M059J (cell line): ENCODE results near the gene ETNPPL. TPM values are rescaled to one million over a fixed set of nuclear protein-coding genes. Genes with fewer than 3 reads are reported as not detected.

Experiments
- DNase-seq: peaks from one replicate; pipeline ENCODE4 v3.0.0-alpha.2; 2012; ENCODE audit warnings: low read depth
- total RNA-seq: library from RNA; depleted of rRNA; stranded (reverse); fragments of >200 nt; shearing (Covaris generic); gene quantifications from 2 replicates; pipeline ENCODE4 v1.2.3, GENCODE V29; 2014; rRNA removed

Gene ETNPPL
- total RNA-seq, 1 experiment from 2014 or later: not detected

DNA sequence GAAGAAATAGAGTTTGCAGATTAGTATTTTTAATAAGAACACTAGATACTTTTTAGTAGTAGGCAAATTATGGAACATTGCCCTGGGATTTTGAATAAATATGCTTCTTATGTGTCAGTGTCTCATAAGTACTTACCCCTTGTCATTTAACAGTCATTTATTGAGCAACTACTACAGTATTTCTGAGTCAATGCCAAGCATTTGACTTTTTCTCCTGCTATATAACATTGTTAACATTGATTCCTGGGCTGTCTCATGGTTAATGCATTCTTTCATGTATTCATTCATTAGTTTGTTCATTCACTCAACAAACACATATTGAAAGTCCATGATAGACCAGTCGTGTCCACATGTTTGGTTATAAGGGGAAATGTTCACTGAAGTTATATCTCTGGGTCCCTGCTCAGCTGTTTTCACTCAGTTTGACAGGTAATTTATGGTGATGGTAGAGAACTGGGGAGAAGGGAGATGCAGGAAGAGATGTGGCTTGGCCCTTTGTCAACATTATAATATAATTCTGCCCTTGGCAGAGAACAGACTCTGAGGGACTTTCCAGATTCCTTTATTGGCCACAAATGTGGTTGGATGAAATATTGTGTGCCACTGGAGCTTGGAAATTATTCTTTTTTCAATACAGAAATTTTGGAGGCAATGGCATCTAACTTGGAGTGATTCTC is 62.6 kb downstream of the ETNPPL start:
- DNase-seq: peak; percentile 78

DNA sequence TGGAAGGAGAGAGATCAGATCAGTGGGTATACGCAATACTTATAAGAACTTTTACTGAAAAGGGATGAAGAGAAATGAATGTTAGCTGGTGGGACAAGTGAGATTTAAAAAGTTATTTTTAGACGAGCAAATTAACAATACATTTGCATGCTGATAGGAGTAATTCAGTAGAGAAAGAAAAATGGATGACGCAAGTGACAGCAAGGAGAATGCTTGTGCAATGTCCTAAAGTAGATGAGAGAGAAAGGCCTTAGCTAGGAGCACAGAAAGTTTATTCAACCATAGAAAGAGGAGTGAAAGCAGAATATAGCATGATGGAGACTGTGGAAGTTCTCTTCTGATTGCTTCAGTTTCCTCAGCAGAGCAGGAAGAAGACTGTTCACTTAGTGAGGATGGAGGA is 66.7 kb downstream of the ETNPPL start:
- DNase-seq: no peak

GRCh38 chr4:108695062-108695461 is 67.8 kb downstream of the ETNPPL start:
- DNase-seq: no peak

GRCh38 chr4:108694423-108694822 is 68.4 kb downstream of the ETNPPL start:
- no peak for DNase-seq

DNA sequence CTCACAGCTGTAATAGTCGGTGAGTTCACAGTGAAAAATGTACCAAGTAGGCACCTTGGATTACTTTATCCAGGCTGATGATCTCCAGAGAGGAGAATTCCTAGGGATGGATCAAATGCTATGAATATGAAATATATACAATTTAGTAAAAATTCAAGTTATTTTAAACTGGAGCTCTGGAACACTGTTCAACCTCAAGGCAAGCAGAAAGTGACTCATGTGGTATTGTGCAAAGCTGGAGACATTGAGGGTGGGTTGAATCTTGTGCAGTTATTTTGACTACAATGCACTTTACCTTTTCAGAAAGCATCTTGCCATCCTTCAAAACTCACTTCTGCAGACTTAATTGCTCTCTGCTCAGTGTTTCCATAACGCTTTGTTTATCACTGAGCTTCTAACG is 69.0 kb downstream of the ETNPPL start:
- no peak for DNase-seq

DNA sequence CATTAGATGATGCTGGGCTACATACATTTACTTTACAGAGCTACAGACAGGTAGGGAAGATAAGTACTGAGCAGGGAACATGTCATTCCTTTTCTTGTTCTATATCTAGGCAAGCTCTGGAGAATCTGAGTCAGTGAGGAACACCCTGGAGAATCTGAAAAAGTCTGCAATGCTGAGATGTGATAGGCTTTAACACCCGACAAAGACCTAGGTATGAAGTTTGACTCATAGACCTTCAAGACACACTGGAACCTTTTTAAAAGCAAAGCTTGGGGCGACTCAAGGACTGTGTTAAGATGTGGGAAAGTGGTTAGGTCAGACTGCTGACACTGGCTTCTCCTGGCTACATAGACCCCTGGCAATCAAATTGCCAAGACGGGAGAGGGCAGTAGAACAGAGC is 69.6 kb downstream of the ETNPPL start:
- no peak for DNase-seq

Other genes starting within 250 kb of the ETNPPL start
- gene RPL34, start 142.5 kb downstream of the ETNPPL start, total RNA-seq: 357 and 496 TPM in 2 replicates
- 191 and 231 TPM in 2 replicates for gene OSTC, start 112.5 kb downstream of the ETNPPL start, total RNA-seq